NCI-H1105 (cell line): ENCODE results near the gene KLF13.

ENCODE experiments used
- DNase-seq: peaks from one replicate; lab custom pipeline; 2025; lab: John Stamatoyannopoulos, UW

Gene KLF13

DNA sequence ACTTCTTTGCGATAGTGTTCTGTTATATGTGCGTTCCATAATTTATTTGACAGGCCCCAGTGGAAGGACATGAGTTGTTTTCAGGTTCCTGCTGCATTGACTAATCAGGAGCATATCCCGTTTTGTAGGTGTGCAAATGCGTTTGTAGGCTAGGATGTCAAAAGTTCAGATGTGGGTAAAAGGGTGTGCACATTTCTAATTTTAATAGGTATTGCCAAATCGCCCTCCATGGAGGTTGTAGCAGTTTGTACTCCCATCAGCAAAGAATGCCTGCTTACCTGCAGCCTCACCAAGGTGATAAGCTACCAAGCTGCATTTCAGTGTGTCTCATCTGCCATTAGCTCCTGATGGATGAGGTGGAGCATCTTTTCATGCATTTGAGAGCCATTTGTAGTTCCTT is 36.3 kb downstream of the KLF13 start:
- no peak for DNase-seq

GRCh38 chr15:31364301-31365031 is 37.8 kb downstream of the KLF13 start:
- no peak for DNase-seq

DNA sequence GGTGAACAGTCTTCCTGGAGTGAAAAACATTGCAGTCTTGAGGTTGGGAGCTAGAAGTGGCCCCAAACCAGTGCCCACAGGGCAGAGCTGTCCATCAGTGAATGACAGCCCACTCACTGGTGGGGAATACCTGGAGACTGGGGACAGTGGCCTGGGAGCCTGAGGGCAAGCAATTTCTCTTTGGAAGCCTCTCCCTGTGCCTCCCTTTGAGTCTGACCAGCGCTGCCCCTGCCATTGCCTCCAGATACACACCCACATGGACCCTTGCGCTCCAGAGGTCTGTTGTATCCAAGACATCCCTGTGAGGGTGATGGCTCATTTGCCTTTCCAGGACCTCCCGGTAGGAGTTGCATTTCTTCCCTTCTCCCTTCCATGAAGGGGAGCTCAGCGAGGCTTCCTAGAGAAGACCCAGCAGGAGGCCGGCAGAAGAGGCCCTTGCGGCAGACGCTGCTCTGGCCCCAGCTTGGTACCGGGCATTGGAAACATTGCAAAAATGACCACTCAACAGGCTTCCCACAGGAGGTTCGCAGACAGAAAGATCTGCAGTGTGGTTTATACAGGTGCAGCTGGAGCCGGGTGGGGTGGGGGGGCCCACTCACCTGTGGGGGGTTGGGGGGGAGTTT is 38.5 kb downstream of the KLF13 start:
- no peak for DNase-seq

- DNase-seq: no peak
Observed at GRCh38 chr15:31365655-31366127, 39.1 kb downstream of the KLF13 start.

DNA sequence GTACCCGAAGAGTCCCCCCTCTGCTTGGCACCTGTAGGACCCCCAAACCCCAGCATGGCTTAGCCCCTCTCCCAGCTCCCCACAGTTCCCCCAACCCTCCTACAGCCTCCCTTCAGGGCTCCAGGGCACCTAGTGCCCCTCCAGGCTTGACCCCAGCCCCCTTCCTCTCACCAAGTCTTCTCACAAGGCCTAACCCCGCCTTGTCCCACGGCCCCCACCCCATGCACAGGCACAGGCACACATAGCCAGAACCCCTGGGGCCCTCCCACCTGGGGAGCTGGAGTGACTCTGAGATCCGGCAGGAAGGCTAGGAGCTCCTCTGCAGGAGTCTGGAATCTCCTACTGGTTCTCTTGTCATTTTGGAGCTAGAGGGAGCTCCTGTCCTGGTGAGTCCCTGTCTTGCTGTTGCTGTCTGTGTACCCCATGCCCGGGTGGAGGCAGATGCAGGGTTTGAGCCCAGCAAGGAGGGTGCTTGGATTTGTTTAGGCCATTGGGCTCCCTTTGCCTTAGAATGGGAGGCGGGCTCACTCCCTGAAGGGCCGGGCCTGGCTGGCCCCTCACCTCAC is 39.6 kb downstream of the KLF13 start:
- no peak for DNase-seq

- no peak for DNase-seq
Observed at GRCh38 chr15:31367021-31367729, 40.5 kb downstream of the KLF13 start.

DNA sequence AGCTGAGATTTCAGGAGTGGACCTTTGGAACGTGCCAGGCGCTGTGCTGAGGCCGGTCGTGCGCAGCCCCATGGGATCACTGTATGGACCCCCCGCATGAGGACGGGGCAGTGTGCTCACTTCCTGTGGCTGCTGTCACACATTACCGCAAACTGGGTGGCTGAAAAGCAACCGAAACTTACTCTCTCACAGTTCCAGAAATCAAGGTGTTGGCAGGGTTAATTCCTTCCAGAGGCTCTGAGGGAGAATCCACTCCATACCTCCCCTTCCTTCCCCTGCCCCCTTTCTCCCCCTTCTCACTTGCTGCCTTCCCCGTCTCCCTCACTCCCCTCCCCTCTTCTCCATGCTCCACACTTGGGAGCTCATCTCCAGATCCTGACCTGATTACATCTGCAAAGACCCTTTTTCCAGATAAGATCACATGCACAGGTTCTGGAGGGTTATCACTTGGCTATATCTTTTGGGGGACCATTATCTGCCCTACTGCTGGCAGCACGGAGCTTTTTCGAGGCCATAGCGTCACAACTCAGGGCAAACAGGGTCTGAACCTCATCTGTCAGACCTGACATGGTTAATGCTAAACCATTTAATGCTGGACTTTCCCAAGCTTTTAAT is 41.2 kb downstream of the KLF13 start:
- no peak for DNase-seq

DNA sequence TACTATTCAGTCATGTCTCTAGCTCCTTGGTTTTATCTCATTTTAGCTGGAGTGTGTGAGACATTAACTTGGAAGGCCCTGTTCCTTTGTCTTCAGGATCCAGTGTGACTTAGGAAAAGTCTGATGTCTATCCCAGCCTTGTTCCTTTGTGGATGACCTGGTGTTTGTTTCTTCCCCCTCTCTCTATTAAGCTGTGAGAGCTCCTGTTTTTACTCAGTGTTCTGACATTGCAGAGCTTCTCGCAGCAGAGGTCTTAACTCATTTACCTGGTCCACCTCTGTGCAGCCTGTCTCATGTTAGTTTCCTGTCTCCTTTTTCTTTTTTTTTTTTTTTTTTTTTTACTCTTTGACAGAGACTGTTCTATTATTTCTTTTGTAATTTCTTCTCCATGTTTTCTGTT is 43.1 kb downstream of the KLF13 start:
- no peak for DNase-seq

DNA sequence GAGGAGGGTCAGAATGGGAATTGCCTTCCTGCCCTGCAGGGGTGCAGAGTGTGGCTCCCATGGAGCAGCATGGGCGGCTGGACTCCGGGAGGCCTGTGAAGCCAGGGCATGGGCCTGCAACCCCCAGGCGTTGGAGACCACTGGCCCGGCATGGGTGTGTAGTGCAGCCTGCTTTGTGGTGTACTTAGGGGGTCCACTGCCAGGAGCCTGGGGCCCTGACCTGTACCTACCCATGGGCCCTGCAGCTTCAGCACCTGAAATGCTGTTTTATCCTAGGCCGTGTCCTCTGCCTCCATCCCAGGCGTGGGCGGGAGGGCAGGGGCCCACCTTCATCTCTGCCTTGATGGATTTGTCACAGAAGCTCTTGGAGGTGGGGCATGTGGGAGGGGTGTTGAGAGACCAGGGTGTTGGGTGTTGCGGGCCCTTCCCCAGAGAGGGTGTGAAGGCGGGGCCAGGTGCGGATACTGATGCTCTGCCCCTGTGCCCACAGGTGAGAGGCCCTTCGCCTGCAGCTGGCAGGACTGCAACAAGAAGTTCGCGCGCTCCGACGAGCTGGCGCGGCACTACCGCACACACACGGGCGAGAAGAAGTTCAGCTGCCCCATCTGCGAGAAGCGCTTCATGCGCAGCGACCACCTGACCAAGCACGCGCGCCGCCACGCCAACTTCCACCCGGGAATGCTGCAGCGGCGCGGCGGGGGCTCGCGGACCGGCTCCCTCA is 45.0 kb downstream of the KLF13 start:
- no peak for DNase-seq

- DNase-seq: no peak
Observed at GRCh38 chr15:31372635-31373091, 46.0 kb downstream of the KLF13 start.

DNA sequence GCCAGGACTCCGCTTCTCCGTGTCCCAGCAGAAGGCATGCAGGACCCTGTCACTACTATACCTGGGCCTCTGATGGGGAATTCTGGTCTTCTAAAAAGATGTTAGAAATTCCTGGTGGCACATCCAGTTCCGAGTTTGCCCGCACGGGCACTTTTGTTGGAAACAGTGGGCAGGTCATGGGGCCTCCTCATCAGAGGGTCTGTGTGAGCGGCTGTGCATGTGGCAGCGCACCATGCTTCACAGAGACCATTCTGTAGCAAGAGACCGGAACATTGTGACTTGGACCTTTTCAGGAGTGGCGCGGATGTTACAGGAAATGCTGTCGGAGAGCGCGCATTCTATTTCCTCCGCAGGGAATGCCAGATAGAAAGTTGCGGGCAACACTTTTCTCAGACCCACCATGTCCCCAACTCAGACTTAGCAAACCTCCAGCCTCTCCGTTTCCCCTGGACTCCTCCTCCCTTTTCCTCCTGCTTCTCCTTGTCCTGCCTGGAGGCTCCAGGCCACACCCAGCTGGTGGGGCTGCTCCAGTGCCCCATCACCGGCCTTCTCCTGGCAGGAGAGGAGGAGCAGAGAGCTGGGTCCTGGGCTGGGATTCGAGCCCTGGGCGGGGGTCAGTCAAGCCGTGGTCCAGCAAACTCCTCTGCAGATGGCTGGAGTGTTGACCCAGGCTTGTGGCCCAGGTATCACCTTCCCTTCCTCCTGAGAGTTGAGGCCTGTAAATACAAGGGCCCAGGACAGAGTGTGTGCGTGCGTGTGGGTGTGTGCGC is 46.6 kb downstream of the KLF13 start:
- no peak for DNase-seq

GRCh38 chr15:31373970-31374369 is 47.3 kb downstream of the KLF13 start:
- no peak for DNase-seq

GRCh38 chr15:31374489-31374888 is 47.9 kb downstream of the KLF13 start:
- no peak for DNase-seq

- DNase-seq: no peak
Observed at GRCh38 chr15:31374986-31375385, 48.4 kb downstream of the KLF13 start.

DNA sequence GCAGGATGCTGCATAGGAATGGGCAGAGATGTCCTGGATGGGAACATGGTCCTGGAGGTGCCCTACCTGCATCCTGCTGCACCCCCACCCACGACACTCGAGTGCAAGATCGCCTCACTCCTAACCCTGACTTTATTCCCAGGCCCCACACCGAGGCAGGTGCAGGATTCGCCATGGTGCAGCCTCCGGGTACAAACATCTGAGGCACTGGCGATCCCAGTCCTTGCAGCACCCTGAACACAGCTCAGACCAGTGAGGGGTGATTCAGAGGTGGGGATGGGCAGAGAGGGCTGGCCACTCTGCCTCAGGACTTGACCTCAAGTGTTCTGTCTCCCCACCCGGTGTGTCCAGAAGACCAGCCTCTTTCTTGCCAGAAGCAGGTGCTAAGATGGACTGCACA is 49.1 kb downstream of the KLF13 start:
- DNase-seq: no peak

DNA sequence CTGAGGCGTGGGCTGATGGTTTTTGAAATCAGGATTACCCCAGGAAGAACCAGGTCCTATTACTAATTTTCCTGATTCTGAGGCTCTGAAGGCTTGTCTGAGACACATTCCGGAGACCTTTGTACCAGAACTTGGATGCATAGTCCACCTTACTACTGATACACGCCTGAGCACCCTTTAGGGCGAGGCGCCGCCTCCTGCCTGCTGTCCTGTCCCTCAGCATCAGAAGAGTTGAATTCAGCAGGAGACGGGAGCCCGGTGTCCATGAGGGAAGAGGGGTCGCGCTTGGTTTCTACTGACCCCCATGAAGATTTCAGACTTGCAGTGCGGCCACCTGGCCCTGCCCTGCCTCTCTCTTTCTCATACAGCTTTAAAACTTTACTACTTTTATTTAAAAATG is 49.9 kb downstream of the KLF13 start:
- DNase-seq: no peak

DNA sequence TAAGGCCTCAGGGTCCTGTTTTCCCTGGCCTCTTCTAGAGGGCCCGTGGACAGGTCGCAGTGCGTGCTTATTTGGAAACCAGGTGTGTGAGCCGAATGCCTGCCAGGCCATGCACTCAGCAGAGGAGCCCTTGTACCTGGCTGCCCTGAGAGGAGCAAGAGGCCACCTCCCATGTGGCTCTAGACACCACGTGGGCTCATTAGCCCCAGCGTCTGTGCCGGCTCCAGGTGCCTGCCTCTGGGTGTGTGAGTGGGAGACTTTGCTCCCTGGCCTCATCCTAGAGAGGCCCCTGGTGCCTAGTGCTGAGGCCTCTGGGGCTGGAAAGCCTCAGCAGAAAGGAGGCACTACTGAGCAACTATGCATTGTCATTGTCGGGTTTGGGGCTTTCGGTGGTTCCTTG is 50.4 kb downstream of the KLF13 start:
- no peak for DNase-seq

- no peak for DNase-seq
Observed at GRCh38 chr15:31378363-31378903, 51.8 kb downstream of the KLF13 start.

GRCh38 chr15:31379042-31379441 is 52.4 kb downstream of the KLF13 start:
- DNase-seq: no peak

GRCh38 chr15:31379577-31379976 is 52.9 kb downstream of the KLF13 start:
- DNase-seq: no peak
